Ishikawa (cell line): ENCODE data around the gene AHCYL2.

Source experiments
- CEBPB ChIP-seq: IDR thresholded peaks from 2 replicates; pipeline ENCODE4 v1.6.1; 2012
- EP300 ChIP-seq: IDR thresholded peaks from 2 replicates; pipeline ENCODE4 v1.6.1; 2012; ENCODE audit warnings: borderline replicate concordance
- NFIC ChIP-seq: IDR thresholded peaks from 2 replicates; pipeline ENCODE4 v1.6.1; 2012
- TAF1 ChIP-seq: IDR thresholded peaks from 2 replicates; pipeline ENCODE4 v1.6.1; 2012; ENCODE audit warnings: low read depth, mild to moderate bottlenecking
- USF1 ChIP-seq: IDR thresholded peaks from 2 replicates; pipeline ENCODE4 v1.6.1; 2012
- YY1 ChIP-seq: IDR thresholded peaks from 2 replicates; pipeline ENCODE4 v1.6.1; 2012; ENCODE audit warnings: low read depth
- TF ChIP-seq, protein P1 (sequence below): IDR thresholded peaks from 2 replicates; pipeline ENCODE4 v1.6.1; 2012
- TF ChIP-seq, protein P2 (sequence below): IDR thresholded peaks from 2 replicates; pipeline ENCODE4 v1.6.1; 2012; ENCODE audit warnings: low read depth, mild to moderate bottlenecking

DNA sequence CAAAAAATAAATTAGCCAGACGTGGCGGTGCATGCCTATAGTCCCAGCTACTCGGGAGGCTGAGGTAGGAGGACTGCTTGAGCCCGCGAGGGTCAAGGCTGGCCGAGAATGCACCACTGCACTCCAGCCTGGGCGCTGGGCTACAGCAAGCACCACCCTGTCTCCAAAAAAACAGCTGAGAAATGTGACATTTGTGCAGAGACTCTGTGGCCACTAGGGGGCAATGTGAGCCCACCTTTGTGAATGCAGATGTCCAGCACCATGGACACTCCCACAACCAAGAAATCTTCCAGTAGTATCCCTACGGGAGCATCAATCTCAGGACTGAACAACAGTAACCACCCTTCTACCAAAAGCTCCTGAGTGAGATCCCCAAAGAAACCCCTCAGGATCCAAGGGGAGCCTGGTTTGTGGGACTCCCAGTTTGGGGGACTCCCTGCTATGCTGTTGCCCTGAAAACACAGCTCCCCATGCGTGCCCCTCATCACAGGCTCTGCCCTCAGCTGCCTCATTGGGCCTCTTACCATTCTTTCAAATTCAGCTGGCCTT lies 6.2 kb upstream of the AHCYL2 start:
- no peak for TF ChIP-seq USF1
- no peak for TF ChIP-seq CEBPB
- no peak for TF ChIP-seq EP300
- TF ChIP-seq, protein P1, sequence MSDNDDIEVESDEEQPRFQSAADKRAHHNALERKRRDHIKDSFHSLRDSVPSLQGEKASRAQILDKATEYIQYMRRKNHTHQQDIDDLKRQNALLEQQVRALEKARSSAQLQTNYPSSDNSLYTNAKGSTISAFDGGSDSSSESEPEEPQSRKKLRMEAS, result no peak
- TF ChIP-seq, protein P2, sequence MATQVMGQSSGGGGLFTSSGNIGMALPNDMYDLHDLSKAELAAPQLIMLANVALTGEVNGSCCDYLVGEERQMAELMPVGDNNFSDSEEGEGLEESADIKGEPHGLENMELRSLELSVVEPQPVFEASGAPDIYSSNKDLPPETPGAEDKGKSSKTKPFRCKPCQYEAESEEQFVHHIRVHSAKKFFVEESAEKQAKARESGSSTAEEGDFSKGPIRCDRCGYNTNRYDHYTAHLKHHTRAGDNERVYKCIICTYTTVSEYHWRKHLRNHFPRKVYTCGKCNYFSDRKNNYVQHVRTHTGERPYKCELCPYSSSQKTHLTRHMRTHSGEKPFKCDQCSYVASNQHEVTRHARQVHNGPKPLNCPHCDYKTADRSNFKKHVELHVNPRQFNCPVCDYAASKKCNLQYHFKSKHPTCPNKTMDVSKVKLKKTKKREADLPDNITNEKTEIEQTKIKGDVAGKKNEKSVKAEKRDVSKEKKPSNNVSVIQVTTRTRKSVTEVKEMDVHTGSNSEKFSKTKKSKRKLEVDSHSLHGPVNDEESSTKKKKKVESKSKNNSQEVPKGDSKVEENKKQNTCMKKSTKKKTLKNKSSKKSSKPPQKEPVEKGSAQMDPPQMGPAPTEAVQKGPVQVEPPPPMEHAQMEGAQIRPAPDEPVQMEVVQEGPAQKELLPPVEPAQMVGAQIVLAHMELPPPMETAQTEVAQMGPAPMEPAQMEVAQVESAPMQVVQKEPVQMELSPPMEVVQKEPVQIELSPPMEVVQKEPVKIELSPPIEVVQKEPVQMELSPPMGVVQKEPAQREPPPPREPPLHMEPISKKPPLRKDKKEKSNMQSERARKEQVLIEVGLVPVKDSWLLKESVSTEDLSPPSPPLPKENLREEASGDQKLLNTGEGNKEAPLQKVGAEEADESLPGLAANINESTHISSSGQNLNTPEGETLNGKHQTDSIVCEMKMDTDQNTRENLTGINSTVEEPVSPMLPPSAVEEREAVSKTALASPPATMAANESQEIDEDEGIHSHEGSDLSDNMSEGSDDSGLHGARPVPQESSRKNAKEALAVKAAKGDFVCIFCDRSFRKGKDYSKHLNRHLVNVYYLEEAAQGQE, result peak; percentile 71
- peak; percentile 37; the same call in 1 of the 2 replicates for TF ChIP-seq YY1
- TF ChIP-seq NFIC, result no peak
- no peak for TF ChIP-seq TAF1
